ENCODE data around the gene IFT172. TPM values are rescaled to one million over a fixed set of nuclear protein-coding genes. Genes with fewer than 3 reads are reported as not detected.

IFT172 gene
- total RNA-seq, 1 experiment from 2014 or later: 41.7 TPM

DNA sequence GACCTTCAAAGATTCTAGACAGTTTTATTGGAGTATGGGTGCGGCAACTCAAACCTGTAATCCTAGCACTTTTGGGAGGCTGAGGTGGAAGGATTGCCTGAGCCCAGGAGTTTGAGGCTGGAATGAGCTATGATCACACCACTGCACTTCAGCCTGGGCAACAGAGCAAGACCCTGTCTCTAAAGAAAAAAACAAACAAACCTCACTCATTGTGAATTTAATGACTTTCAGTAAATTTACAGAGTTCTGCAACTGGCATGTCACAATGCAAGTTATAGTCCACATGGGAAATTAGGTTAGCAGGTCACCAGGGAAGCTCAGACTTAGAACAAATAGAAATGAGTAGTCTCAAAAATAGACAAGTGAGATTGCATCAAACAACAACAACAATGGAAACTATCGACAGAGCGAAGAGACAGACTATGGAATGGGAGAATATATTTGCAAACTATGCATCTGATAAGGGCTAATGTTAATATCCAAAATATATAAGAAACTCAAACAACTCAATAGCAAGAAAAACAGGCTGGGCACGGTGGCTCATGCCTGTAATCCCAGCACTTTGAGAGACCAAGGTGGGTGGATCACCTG, 67.8 kb downstream of the IFT172 start:
- CTCF ChIA-PET: no interaction called here
- no peak overlapping the region for H3K27ac Mint-ChIP-seq (ENCODE audit: unreplicated experiment)
- H3K27me3 Mint-ChIP-seq (ENCODE audit: unreplicated experiment): no peaks in the 10 kb centered on the region
- no peaks in the 10 kb centered on the region for H3K4me1 Mint-ChIP-seq (ENCODE audit: low read depth, unreplicated experiment)
- intact Hi-C loops (cut with micrococcal nuclease; ENCODE audit: unreplicated experiment): no loop called here
- no peaks in the 10 kb centered on the region for H3K36me3 Mint-ChIP-seq (ENCODE audit: insufficient read depth, unreplicated experiment)
- TF ChIP-seq, protein P1, sequence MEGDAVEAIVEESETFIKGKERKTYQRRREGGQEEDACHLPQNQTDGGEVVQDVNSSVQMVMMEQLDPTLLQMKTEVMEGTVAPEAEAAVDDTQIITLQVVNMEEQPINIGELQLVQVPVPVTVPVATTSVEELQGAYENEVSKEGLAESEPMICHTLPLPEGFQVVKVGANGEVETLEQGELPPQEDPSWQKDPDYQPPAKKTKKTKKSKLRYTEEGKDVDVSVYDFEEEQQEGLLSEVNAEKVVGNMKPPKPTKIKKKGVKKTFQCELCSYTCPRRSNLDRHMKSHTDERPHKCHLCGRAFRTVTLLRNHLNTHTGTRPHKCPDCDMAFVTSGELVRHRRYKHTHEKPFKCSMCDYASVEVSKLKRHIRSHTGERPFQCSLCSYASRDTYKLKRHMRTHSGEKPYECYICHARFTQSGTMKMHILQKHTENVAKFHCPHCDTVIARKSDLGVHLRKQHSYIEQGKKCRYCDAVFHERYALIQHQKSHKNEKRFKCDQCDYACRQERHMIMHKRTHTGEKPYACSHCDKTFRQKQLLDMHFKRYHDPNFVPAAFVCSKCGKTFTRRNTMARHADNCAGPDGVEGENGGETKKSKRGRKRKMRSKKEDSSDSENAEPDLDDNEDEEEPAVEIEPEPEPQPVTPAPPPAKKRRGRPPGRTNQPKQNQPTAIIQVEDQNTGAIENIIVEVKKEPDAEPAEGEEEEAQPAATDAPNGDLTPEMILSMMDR (IDR thresholded peaks at IDR 0.05; ENCODE audit: unreplicated experiment): no peak
- no peak overlapping the region for H3K4me3 Mint-ChIP-seq (ENCODE audit: low read depth, unreplicated experiment)
- no peaks in the 10 kb centered on the region for H3K9me3 Mint-ChIP-seq (ENCODE audit: low read depth, unreplicated experiment)
- DNase-seq: no peak
- no TSS peak for BruUV-seq (replicated peaks)

DNA sequence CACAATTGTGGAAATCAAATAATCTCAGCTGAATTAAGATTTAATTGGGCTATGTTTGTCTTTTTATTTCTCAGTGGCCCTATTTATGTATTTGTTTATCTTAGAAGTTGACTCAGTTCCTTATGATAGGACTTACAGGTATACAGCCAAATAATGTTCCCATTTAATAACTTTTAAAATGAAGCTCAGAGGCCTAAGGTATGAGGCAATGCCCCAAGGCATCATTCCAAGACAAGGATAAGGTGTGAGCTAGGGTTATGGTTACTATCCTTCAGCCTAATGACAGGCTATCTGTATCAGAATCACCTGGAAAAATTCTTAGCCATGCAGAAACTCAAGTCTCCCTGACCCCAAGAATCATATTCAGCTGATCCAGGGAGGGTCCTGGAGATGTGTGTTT, 68.5 kb downstream of the IFT172 start:
- CTCF ChIA-PET: no interaction called here
- Mint-ChIP-seq H3K27ac (ENCODE audit: unreplicated experiment) (no peak overlapping the region), H3K9me3 (ENCODE audit: low read depth, unreplicated experiment) (no peaks in the 10 kb centered on the region), H3K27me3 (ENCODE audit: unreplicated experiment) (no peaks in the 10 kb centered on the region), H3K4me1 (ENCODE audit: low read depth, unreplicated experiment) (no peaks in the 10 kb centered on the region), H3K36me3 (ENCODE audit: insufficient read depth, unreplicated experiment) (no peaks in the 10 kb centered on the region), H3K4me3 (ENCODE audit: low read depth, unreplicated experiment) (no peak overlapping the region)
- no TSS peak for BruUV-seq (replicated peaks)
- intact Hi-C loops (cut with micrococcal nuclease; ENCODE audit: unreplicated experiment): no loop called here
- DNase-seq: no peak
- TF ChIP-seq, protein P1 (IDR thresholded peaks at IDR 0.05; ENCODE audit: unreplicated experiment): no peak

DNA sequence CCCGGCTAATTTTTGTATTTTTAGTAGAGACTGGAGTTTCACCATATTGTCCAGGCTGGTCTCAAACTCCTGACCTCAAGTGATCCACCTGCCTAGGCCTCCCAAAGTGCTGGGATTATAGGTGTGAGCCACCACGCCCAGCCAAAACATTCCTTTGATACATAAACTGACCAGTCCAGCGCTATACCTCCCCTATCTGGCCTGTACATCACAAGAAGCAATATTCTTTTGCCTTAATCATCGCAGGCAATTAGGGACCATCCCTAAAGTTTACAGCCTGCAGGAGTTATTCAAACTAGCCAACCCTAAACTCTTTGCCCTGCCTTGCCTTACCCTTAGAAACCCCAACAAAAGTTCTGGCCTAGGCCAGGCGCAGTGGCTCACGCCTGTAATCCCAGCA, 73.4 kb downstream of the IFT172 start:
- H3K36me3 Mint-ChIP-seq (ENCODE audit: insufficient read depth, unreplicated experiment): no peaks in the 10 kb centered on the region
- BruUV-seq (replicated peaks): no TSS peak
- intact Hi-C loops (cut with micrococcal nuclease; ENCODE audit: unreplicated experiment): no loop called here
- no peak overlapping the region for H3K4me3 Mint-ChIP-seq (ENCODE audit: low read depth, unreplicated experiment)
- peaks cover 3% of the 10 kb centered on the region for H3K9me3 Mint-ChIP-seq (ENCODE audit: low read depth, unreplicated experiment)
- no peaks in the 10 kb centered on the region for H3K27me3 Mint-ChIP-seq (ENCODE audit: unreplicated experiment)
- H3K27ac Mint-ChIP-seq (ENCODE audit: unreplicated experiment): no peak overlapping the region
- CTCF ChIA-PET: interaction anchor here (0.7 kb wide), 1 partner anchor 74 kb away, joined by 3 read pairs; no protein-coding TSS in a partner anchor
- peaks cover 6% of the 10 kb centered on the region for H3K4me1 Mint-ChIP-seq (ENCODE audit: low read depth, unreplicated experiment)
- no peak for DNase-seq
- TF ChIP-seq, protein P1 (IDR thresholded peaks at IDR 0.05; ENCODE audit: unreplicated experiment): no peak

DNA sequence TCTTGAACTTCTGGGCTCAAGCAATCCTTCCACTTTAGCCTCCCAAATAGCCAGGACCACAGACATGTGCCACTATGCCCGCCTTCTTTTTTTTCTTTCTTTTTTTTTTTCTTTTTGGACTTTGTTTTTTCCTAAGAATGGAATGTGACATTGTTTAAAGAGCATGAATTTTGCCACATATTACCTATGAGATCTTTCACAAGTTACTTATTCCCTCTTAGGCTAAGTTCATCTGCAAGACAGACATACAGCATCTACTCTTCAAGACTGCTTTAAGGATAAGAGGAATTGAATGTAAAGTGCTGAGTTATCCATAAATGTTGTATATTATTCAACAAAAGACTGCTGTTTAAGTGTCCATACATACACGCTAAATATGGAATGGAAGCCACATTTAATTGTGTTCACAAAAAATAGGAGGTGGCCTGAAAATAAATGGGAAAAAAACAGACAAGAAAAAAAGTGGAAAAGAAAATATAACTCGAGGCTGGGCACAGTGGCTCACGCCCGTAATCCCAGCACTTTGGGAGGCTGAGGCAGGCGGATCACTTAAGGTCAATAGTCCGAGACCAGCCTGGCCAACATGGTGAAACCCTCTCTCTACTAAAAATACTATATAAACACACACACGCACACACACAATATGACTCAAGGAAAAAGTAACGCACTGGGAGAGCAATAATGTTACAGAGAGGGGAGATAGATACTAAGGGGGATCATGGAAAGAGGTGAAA, 77.0 kb downstream of the IFT172 start:
- no peak overlapping the region for H3K4me3 Mint-ChIP-seq (ENCODE audit: low read depth, unreplicated experiment)
- peaks cover 6% of the 10 kb centered on the region for H3K9me3 Mint-ChIP-seq (ENCODE audit: low read depth, unreplicated experiment)
- no peaks in the 10 kb centered on the region for H3K27me3 Mint-ChIP-seq (ENCODE audit: unreplicated experiment)
- peaks cover 14% of the 10 kb centered on the region for H3K4me1 Mint-ChIP-seq (ENCODE audit: low read depth, unreplicated experiment)
- intact Hi-C loops (cut with micrococcal nuclease; ENCODE audit: unreplicated experiment): no loop called here
- no peak for DNase-seq
- no peak overlapping the region for H3K27ac Mint-ChIP-seq (ENCODE audit: unreplicated experiment)
- CTCF ChIA-PET: interaction anchor here (0.6 kb wide), 1 partner anchor 95 kb away, joined by 6 read pairs; no protein-coding TSS in a partner anchor
- peaks cover 24% of the 10 kb centered on the region for H3K36me3 Mint-ChIP-seq (ENCODE audit: insufficient read depth, unreplicated experiment)
- no TSS peak for BruUV-seq (replicated peaks)
- TF ChIP-seq, protein P1 (IDR thresholded peaks at IDR 0.05; ENCODE audit: unreplicated experiment): no peak
